DND-41 (cell line): ENCODE data around the gene WDTC1.

Experiments
- EZH2 ChIP-seq: IDR thresholded peaks from 3 replicates; pipeline ENCODE4 v1.6.1; 2012; ENCODE audit warnings: borderline replicate concordance, low read depth, mild to moderate bottlenecking, moderate library complexity, low read length, inconsistent platforms; ENCODE audit not compliant: severe bottlenecking
- TF ChIP-seq, protein P1 (sequence below): IDR thresholded peaks from 2 replicates; pipeline ENCODE4 v1.5.1; 2012; ENCODE audit warnings: borderline replicate concordance, low read length, moderate library complexity, mild to moderate bottlenecking; ENCODE audit not compliant: poor library complexity, severe bottlenecking; ENCODE audit errors: extremely low read depth

- TF ChIP-seq, protein P1, sequence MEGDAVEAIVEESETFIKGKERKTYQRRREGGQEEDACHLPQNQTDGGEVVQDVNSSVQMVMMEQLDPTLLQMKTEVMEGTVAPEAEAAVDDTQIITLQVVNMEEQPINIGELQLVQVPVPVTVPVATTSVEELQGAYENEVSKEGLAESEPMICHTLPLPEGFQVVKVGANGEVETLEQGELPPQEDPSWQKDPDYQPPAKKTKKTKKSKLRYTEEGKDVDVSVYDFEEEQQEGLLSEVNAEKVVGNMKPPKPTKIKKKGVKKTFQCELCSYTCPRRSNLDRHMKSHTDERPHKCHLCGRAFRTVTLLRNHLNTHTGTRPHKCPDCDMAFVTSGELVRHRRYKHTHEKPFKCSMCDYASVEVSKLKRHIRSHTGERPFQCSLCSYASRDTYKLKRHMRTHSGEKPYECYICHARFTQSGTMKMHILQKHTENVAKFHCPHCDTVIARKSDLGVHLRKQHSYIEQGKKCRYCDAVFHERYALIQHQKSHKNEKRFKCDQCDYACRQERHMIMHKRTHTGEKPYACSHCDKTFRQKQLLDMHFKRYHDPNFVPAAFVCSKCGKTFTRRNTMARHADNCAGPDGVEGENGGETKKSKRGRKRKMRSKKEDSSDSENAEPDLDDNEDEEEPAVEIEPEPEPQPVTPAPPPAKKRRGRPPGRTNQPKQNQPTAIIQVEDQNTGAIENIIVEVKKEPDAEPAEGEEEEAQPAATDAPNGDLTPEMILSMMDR = no peak
- TF ChIP-seq EZH2 = no peak
These were observed 82.4 kb downstream of the WDTC1 start for GRCh38 chr1:27316860-27317259.
